ENCODE results near the gene KIAA1191.

Gene KIAA1191

DNA sequence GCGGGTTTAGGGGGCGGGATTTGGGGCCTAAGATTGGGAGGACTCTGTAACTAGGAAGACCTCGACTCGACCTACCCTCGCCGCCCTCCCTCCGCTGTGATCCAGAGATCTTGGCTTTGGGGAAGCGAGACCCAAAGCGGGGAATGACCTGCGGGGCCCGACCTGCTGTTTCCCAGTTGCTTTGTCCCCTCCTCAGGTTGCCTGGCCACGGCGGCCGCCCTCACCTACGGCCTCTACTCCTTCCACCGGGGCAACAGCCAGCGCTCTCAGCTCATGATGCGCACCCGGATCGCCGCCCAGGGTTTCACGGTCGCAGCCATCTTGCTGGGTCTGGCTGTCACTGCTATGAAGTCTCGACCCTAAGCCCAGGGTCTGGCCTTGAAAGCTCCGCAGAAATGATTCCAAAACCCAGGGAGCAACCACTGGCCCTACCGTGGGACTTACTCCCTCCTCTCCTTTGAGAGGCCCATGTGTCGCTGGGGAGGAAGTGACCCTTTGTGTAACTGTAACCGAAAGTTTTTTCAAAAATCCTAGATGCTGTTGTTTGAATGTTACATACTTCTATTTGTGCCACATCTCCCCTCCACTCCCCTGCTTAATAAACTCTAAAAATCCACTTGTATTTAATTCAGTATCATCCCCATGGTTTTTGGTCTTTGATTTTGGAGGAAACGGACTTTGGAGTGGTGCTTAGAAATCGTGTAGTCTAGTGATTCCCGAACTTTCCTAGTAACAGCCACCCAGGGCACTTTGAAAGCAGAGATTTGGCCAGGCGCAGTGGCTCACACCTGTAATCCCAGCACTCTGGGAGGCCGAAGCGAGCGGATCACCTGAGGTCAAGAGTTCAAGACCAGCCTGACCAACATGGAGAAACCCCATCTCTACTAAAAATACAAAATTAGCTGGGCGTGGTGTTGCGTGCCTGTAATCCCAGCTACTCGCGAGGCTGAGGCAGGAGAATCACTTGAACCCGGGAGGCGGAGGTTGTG, 27.9 kb upstream of the KIAA1191 start:
- DNase-seq: peak in 1 of 58 donors; percentile 84

GRCh38 chr5:176388444-176389134, 27.0 kb upstream of the KIAA1191 start, which contains the start of the genes HIGD2A and NOP16:
TSS of gene HIGD2A (plus strand) at chr5:176388751. CDS start at chr5:176388820, 69 bp downstream.
TSS of gene NOP16 (minus strand) at chr5:176388598. CDS start at chr5:176388539, 59 bp downstream.
- peak; percentile 92 to 100 (median 98) for DNase-seq

DNA sequence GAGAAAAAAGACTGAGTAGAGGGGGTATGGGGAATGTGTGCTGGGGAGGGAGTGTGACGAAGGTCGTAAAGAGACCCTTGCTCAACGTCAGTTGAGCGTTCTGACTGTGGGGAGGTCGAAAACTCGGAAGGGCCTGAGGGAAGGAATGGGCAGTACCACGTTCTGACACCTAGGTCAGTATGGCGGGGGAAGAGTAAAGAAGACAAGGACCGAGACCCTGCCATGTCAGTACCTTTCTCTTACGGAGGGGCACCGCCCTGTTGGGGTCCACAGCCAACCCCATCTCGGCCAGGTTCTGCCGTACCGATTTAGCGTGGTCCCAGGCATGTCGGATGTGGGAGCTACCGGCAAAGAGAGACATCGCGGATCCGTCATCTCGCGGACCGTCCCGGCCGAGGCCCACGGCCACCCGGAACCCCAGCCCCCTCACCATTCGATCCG, 26.5 kb upstream of the KIAA1191 start:
- DNase-seq: no peak

GRCh38 chr5:176387384-176387925, 25.9 kb upstream of the KIAA1191 start:
- no peak for DNase-seq

GRCh38 chr5:176386491-176386890, 24.9 kb upstream of the KIAA1191 start:
- DNase-seq: no peak

DNA sequence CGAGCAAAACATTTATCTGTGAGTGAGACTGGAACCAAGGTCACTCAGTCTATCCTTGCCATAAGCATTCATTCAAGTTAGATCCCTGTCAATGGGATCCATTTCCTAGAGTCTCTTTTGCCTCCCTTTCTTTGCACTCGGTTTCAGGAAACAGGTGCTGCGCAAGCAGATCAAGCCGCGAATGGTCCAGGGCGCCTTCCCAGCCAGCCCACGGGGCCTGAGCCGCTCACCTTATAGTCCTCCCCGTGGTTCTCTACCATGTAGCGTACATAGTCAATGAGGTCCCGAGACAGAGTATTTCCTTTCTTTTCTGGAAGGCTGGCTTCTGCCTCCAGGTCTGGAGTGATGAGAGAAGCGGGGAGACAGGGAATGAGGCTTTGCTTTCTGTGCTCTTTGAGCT, 23.4 kb upstream of the KIAA1191 start:
- DNase-seq: no peak

- no peak for DNase-seq
These were observed 22.9 kb upstream of the KIAA1191 start for GRCh38 chr5:176384366-176384930.

GRCh38 chr5:176383961-176384360, 22.4 kb upstream of the KIAA1191 start:
- no peak for DNase-seq

DNA sequence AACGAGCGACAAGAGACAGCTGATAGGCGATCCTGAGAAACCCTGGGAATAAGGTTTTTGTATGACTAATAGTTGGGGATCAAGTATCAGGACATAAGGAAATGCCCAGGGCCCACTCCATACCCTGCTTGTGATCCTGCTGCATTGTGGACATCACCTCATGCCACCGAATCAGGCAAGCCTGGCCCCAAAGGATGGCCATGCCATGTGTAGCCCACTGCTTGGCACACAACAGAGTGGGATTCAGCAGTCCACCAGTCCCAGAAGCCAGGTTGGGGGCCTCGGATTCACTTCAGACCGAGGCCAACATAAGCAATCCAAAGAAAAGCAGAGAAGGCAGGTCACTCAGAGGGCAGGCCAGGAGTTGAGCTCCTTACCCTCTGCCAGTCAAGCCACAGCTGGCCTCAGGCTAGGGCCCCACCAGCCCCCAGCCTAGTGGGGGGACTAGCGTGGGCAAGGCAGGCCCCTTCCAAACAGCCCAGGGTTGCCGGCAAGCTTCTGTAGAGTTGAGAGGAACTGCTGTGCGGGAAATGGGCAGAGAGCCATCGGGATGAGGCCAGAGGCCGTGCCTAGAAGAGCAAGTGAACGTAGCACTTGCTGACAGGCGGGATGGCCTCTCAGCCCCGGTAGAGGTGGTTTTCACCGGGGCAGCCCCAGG, 21.8 kb upstream of the KIAA1191 start:
- no peak for DNase-seq

DNA sequence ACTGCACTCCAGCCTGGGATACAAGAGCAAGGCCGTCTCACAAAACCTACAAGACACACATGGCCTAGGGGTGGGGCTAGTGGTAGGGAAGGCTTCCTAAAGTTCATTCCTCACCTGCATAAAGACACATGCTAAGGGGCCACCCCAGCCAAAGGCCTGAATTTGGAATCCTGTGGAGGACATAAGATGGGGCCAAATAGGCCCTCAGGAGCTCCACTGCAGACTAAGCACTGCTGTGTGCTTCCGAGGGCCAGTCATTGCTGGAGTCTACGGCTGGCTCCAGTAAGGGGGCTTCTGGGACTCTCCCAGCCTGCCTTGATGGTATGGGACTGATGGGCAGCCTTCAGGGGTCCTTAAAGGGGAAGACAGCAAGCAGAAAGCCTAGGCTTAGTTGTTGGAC, 21.2 kb upstream of the KIAA1191 start:
- no peak for DNase-seq

DNA sequence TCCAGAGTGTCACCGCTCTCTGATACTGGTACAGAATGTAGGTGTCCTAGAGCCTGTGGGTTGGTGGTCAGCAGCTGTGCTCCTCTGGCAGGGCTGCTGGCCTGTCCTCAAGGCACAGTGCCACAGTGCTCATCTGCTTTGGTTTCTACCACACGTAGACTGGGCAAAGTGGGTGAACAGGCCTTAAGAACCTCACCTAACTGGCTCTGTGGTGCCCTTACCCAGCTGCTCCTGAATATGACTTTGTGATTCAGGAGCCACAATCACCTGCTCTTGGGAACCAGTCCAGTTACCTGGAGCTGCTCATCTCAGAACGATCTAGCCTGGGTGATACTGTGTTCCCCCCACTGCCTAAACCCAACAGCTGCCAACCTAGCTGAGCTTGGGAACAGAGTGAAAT, 20.4 kb upstream of the KIAA1191 start:
- no peak for DNase-seq

DNA sequence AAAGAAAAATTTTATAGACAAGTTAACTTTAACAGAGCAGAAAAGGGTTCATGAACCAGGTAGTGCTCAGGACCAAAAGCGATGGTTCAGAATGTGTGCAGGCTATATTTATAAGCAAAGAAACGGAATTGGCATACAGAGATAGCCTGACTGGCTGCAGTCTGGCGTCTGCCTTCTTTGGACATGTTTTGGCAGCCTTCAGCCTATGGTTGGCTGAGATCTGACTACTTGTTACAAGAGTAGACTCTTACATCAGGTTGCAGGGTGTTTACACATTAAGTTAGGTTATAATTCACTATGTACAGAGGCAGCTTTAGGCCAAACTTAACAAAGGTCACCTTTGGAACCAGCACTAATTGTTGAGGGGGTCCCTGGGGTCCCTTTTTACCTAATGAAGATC, 19.9 kb upstream of the KIAA1191 start:
- DNase-seq: peak in 9 of 58 donors; percentile 4 to 39 (median 19)

- no peak for DNase-seq
These were observed 18.3 kb upstream of the KIAA1191 start for GRCh38 chr5:176379881-176380280.

GRCh38 chr5:176373100-176373818, 11.7 kb upstream of the KIAA1191 start:
- DNase-seq: peak in 1 of 58 donors; percentile 3

DNA sequence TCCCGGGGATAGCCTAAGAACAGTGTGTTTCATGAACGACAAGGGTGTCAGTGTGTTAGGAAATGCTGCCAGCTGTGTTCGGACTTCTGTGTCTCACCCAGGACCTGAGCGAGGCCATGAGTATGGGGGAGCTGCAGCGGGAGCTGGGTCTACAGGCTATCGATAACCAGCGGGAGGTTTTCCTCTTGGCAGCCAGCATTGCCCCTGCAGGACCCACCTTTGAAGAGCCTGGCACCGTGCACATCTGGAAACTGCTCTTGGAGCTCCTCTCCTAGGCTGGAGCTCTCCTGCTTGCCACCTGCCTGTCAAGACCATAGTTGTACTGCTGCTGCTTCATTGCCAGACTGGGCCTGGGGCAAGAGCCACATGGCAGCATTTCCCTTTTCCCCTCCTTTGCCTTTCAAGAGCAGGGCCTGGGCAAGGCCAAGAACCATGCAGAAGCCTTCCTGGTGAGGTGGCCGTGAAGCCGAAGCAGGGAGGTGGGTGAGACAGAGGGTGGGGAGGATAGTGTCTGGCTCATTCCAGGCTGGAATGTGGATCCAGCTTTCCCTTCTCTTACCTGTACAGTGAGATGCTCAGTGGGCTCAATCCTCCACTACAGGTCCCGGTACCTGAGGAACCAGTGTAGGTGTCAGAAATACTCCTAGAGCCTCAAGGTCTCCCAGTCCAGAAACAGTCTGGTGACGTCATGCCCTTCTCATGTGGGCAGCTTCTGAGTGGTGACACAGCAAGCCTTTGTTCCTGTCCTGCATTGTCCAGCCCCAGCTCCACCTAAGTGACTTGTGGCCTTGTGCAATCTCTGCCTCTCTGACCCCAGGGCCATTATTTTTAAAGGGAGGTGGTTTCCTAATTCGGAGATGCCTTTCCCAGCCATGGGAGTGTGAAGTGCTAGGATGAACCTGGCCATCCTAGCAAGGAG, 10.3 kb upstream of the KIAA1191 start:
- peak in 7 of 58 donors; percentile 4 to 41 (median 18) for DNase-seq

GRCh38 chr5:176369934-176370711, 8.6 kb upstream of the KIAA1191 start:
- DNase-seq: no peak

GRCh38 chr5:176368726-176369125, 7.2 kb upstream of the KIAA1191 start:
- no peak for DNase-seq

DNA sequence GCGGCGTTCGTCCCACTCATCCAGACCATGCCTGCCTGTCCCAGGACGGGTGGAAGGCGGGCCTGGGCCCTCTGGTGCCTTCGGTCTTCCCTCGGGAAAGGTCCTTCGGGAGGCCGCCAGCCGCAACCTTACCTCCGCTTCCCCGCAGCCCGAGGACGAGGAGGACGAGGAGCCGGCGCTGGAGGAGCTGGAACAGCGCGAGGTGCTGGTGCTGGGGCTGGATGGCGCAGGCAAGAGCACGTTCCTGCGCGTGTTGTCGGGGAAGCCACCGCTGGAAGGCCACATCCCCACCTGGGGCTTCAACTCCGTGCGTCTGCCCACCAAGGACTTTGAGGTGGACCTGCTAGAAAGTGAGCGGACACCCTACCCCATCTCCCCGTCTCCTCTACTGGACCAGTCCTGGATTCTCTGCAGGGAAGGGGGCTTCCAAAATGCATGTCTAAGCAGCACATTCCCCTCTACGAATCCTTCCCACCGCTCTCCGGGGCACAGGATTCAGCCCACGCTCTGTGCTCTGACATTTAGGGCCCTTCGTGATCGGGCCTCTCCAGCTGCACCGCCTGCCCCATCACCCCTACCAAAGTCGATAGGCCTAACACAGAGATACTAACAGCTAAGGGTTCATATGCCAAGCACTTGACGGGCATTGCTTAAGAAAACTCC, 4.8 kb upstream of the KIAA1191 start:
- DNase-seq: peak in 1 of 58 donors; percentile 42

Data from anterior cingulate cortex (tissue), 58 donors.